Putamen (tissue), 1 donor: ENCODE data around the gene FAS.

Experiments used
- DNase-seq: peaks from one replicate; pipeline ENCODE4 v3.0.0-alpha.2; 2016; ENCODE audit warnings: low spot score

The FAS gene

GRCh38 chr10:89035461-89035860, 44.9 kb downstream of the FAS start:
- DNase-seq = no peak

- DNase-seq = no peak
Observed at GRCh38 chr10:89037096-89037495, 46.5 kb downstream of the FAS start.

- no peak for DNase-seq
Observed at GRCh38 chr10:89042562-89042961, 52.0 kb downstream of the FAS start.

- no peak for DNase-seq
Observed at GRCh38 chr10:89043052-89043451, 52.5 kb downstream of the FAS start.

GRCh38 chr10:89047397-89047796, 56.8 kb downstream of the FAS start:
- DNase-seq = no peak

GRCh38 chr10:89051593-89051992, 61.0 kb downstream of the FAS start:
- DNase-seq = no peak

- DNase-seq = no peak
Observed at GRCh38 chr10:89053555-89053954, 63.0 kb downstream of the FAS start.

- DNase-seq = no peak
Observed at GRCh38 chr10:89055159-89055558, 64.6 kb downstream of the FAS start.

GRCh38 chr10:89062861-89063260, 72.3 kb downstream of the FAS start:
- DNase-seq = no peak

- no peak for DNase-seq
Observed at GRCh38 chr10:89063465-89063864, 72.9 kb downstream of the FAS start.

- no peak for DNase-seq
Observed at GRCh38 chr10:89064748-89065147, 74.2 kb downstream of the FAS start.
